Femur (tissue), 1 donor: ENCODE measurements around the gene WDFY3.
"Not testable (repeated sequence)": the region's sequence is repeated elsewhere in the genome, so short reads cannot be mapped to it uniquely, and the experiment has no call there.

Experiments used
- DNase-seq: peaks from one replicate; pipeline ENCODE4 v3.0.0-alpha.2; 2017

Gene WDFY3

DNA sequence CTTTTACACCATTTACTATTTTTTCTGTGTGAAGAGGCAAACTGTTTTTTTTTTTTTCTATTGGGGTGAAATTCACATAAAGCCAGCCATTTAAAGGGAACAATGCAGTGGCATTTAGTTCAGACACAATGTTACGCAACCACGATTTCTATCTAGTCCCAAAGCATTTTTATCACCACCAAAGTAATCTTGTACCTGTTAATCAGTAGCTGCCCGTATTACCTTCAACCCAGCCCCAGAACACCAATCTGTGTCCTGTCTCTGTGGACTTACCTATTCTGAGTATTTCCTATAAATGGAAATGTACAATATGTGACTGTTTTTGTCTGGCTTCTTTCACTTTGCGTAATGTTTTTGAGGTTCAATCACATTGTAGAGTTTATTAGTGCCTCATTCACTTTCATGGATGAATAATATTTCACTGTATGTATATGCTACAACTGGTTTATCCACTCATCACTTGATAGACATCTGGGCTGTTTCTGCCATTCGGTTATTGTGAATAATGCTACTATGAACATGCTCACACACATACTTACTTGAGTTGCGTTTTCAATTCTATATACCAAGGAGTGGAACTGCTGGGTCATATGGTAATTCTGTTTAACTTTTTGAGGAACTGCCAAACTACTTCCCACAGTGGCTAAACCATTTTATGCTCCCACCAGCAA lies 267.4 kb downstream of the WDFY3 start:
- no peak for DNase-seq

DNA sequence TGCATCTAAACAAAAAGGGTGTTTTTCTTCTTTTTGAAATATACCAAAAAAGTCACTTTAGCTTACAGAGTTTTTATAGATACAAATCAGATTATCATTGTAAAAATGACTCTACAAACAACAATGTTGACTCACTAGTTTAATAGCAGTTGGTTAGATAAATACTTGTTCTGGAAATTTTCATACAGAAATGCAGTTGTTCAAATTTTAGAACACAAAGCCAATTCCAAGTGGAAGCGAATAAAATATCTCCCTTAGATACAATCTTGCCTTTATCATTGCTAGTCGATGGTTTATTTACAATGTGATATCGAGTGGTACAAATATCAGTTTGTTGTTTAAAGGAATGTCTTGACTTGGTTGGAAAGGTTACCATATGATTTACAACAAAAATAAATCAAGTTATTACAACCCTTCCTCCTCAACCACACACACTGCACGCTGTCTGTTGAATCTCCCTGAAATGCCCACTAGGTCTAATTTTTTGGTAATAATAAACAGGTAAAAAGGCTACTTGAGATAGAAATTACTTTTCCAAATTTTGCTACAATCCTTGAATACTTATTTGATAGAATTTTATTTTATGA lies 268.8 kb downstream of the WDFY3 start:
- DNase-seq, result no peak

DNA sequence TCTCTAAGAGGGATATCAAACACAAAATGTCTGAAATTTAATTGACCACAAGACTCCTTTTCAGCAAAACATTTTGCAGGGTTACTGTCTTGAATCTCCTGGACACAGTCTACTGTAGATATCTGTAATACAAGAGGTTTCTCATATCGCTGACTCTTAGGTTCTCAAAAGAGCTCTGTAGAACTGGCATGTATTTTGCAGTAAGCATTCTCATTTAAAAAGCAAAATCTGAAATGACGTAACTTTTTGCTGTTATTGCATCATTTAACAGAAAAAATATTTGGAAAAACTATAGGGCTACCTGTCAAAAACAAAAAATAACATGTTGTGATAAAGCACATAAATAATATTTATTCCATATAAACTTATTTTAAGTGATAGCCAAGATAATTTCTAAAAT lies 269.3 kb downstream of the WDFY3 start:
- DNase-seq, result no peak

DNA sequence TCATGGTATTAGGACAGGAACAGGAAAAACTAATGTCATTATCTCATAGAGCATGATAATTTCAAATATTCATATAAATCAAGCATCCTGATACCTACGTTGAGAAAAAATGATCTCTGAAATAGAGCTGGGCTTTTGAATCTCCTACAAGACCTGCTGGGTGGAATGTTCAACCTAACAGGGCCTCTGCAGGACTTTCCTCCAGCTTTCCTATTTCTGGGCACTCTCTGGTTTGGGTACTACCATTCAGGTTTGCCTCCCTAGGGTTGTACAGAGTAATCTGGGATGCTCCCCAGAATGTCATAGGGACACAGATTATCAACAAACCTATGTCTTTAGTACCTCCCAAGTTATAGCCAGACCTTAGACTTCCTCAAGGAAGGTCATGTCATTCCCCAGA lies 274.7 kb downstream of the WDFY3 start:
- no peak for DNase-seq

DNA sequence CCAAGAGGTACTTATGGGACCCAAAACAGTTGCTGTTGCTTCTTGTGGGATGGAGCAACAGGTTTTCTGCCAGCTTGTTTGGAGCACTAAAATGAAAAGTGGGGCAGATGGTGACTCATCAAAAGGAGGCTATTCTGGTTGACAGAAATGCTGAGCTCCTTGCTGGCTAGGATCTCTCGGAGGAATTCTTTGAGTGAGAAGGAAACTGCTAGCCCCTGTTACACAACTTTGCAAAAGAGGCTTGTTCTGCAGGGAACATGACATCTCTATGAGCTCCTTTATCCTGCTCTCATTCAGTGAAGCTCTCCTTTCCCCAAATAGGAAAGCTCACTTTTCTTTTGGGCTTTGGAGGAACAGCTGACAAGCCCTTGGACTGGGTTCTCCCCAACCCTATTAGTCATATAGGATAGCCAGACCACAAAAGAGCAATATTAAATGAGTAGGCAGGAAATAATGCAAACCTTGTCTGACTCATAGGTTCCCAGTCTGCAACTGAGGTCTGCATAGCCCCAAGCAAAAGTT lies 275.3 kb downstream of the WDFY3 start:
- DNase-seq, result no peak

DNA sequence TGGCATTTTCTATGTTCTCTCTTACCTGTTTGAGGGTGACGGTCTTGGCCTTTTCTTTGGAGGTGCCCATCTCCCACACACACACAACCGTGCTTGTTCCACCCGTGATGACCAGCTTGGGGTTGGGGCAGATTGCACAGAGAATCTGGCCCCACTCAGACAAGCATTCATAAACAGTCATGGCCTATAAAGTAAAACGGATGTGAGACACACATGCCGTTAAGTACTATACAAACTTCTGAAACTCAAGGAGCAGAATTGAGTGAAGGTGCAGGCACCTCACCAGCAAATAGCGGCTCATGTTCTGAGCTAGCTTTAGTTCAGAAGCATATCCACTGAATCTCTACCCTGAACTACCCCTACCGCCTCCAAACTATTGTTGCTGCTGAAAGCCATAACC lies 276.0 kb downstream of the WDFY3 start:
- no peak for DNase-seq

DNA sequence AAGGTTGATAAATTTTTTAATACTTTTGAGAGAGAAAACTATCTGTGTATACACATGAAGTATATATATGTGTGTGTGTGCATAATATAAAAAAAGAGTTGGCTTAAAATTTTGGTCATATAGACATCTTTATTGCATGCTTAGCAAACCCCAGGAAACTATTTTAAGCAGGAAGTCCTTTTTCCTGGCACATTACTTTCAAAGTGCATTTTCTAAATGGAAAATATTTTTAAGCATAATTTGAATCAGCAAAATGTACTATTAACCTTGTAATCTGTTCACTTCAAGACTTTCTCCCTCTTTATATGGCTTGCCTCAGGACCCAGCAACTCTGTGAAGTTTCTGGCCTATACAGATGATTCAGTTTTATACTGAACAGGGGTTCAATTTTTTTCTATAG lies 277.3 kb downstream of the WDFY3 start:
- no peak for DNase-seq

DNA sequence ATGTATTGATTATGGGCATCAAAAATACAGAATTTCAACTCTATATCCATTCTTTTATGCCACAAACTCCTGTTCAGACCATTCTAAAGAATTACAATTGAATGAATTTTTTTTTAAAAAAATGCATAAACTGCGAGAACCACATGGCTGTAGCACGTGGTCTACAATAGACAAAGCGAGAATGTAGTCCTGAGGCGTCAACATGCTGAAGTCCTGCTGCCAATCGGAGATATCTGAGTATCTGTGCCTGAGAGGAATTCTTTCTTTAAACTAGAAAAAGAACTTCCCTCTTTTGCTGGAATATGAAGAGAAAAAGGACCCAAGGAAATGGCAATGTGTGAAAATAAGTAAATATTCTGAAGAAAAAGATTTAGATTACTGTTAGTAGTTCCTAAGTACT lies 277.9 kb downstream of the WDFY3 start:
- no peak for DNase-seq

DNA sequence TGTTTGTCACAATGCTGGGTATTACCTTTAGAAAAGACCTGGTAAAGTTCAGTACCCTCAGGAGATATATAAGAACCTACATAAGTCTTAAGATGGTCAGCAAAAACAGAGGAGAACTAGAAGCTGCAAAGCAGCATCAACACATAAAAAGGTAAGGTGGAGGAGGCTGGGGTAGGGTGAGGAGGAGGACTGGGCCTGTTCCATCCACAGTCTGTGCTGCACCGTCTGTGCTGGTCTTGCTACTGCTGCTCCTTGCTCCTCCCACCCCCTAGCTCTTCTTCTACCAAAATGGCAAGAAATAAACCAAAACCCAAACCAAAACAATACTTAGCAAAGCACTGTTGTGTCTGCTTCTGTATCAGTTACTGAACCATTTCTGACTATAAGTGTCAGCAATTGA lies 281.4 kb downstream of the WDFY3 start:
- DNase-seq, result no peak

DNA sequence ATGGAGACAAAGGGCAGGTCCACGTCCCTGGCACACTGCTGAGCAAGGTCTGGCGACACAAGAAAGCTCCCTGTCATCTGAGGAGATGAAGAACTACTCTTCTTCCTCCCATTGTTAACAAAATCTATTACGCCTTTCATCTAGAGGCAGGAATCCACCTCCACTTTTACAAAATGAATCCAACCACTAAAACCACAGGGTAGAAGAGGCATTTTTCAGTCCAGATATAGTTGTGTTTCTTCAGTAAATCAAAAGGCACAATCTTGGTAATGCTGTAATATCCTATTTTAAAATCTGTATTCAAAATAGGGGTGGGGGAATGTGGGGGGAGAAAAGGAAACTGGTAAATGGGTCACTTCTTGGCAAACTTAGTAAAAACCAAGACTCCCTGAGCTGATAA lies 282.1 kb downstream of the WDFY3 start:
- DNase-seq, result no peak

DNA sequence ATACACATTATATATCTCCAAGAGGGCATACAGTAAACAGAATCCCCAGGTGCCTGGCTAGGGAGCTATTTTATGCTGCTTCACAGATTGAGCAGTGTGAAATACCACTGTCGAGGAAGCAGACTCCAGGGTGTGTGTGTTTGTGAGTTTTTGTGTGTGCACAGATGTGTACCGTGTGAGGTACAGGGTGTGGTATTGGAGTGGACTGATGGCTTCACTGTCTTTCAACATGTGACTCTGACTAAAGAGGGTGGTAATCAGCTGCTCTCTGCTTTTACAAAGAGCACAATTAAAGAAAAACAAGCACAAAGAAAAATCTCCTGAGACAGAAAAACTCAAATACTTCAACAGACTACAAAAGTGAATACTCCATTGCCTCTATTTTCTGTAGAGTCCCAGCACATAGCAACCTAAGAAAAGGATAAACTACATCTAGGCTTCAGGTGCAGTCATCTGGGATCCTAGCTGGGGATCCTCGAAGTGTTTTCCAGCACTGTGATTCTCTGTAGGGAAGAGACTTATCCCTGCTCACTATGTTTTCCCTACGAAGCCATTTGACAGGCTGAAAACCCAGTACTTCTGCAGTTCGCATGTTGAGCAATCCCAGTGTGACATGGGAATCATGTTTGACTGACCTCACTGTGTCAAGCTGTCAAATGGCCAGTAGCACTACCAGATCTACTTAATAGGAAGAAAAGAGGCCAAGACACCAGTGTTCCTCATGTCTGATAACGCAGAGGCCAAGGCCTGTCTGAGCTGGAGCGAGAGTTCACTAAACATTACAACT lies 283.2 kb downstream of the WDFY3 start:
- no peak for DNase-seq

DNA sequence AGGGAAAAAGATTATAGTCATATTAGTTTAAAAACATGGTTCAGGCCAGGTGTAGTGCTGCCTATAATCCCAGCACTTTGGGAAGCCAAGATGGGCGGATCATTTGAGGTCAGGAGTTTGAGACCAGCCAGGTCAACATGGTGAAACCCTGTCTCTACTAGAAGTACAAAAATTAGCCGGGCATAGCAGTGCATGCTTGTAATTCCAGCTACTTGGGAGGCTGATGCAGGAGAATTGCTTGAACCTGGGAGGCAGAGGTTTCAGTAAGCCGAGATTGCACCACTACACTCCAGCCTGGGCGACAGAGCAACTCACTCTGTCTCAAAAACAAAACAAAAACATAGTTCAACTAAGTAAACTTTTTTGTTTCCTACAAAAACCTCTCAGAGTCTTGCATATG lies 283.8 kb downstream of the WDFY3 start:
- not testable (repeated sequence) for DNase-seq

DNA sequence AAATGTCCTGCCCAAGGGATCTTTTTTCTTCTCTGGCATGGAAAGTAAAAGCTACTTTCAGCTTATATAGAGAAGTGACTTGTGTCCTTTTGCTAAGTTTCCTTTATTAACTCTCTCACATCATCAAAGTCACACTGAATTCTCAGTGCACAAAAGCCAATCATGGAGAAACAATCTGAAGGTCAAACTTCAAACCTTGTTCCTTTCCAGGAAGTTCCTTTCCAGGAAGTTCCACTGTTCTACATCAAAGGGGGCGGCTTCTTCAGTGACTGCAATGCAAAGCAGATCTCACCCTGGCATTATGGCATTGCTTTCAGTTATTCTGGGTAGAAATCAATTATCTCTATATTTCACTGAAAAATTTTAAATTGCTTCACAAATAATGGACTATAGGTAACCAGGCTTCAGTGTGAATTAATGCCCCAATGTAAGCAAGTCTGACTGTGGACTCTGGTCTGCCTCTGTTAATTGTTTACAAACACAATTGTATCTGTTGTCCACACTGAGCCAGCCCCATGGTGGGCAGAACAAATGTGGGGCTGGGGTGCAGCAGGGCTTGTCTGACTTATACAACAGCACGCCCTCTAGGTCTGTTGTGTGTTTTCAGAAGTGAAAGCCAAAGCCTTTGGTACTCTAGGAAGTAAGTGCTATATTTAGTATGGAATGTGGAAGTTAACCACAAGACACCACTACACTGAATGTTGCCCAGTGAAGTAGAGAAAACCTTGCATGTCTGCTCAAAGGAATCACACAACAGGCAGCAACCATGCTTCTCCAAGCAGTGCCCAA lies 284.8 kb downstream of the WDFY3 start:
- DNase-seq, result no peak

DNA sequence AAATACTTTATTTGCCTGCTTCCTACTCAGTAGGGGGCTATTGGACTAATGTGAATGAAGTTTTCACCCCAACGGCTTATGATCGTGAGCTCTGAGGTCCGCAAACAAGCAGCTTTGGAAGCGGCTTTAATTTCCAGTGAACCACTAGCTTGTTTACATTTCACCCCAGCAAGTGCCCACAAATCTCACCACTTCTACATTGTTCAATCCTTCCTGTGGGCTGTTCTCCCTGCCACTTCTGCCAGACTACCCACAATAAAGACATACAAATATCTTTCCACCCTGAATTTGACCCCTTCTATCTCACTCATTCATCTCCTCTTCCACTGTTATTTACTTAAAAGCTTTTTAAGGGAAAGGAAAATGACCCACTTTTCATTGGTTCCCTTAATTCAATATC lies 285.5 kb downstream of the WDFY3 start:
- DNase-seq, result no peak

DNA sequence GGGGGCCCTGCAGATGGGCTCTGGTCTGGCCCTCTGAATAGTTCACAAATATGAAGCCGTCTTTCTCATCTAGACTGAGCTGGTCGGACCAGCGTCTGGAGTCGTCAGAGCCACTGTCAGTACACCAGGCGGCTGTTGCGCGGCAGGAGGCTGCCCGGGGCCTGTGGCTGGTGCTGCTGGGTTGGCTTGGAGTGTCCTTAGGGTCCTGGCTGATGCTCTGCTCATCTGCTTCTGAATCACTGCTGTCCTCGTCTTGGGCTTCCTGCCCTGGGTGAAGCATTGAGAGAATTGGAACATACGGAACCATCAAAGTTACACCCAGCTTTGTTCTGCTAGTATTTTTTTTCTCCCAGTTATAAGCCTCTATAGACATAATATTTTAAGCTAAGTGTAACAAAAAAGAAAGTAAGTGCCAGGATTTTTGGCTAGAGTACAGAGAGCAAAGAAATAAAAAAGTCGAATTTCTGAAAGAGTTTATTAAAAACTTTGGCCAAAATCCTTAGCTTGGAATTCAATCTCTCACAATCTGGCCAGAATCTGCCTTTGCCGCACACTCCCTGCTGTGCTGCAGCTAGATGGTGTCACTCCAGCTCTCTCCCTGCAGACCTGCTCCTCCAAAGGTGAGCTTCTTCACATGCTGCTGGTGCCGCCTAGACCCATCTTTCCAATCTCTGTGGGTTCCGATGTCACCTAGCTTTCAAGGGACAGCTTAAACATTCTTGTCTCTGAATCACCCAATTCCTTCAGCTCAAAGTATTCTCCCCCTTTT lies 287.3 kb downstream of the WDFY3 start:
- no peak for DNase-seq

DNA sequence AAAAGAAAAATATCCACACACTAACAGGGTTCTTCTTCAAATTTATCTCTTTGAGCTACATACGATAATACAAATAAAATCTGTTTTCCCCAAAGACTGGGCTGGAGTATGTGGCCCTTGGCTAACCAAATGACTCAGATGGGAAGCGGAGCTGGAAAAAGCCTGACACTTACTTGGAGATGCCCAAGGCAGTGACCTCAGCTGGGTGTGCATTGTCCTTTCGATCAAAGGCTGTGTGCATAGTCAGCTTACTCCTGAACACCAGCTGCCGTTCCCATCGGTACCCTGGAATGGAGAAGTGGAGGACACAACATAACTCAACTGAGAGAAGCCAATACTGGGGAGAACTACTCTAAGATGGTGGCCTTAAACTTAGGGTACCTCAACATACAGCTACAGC lies 288.5 kb downstream of the WDFY3 start:
- DNase-seq, result no peak

DNA sequence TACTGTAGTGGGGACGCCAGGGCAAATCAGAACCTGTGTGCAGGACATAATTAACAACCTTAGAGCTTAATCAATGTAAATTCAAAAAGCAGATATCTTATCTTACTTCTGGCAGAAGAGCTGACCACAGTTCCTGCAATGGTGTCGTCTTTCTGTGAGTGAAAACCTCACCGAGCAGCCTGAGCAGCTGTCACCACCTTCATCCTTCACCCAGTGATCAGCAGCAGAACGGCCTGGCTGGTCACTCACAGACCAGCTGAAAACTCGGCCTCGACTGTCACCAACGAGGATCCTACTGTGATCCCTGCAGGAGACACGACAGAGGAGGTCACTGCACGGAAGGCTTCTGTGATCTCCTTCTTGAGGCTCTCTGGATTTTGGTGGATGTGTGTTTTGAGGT lies 289.4 kb downstream of the WDFY3 start:
- DNase-seq, result no peak

DNA sequence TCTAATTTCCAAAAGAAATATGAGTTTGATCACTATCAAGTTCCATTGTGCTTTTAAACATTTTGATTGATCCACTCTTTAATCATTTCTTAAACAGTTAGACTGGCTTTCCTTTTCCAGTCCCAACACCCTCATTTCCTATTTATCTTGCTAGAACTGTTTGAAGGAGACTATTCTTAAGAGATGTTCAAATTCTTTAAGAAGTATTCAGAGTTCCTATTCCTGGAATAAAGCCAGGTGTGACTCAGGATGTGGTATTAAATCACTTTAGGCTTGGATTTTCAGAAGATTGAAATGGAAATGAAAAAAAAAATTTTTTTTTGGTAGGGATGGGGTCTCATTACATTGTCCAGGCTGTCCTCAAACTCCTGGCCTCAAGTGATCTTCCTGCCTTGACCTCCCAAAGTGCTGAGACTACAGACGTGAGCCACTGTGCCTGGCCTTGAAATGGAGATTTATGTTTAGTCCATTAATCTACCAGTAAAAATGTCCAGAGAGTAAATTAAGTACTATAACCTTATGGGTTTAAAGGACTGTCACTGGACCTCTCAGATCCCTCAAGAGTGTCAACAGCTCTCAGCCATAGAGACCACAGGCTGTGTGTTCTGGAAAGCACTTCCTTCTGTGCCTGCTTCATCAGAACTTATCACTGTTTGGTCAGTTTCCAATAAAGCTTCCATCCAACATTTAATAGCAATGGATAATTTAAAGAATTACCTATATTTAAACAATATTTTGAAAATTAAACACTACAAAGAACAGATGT lies 292.8 kb downstream of the WDFY3 start:
- DNase-seq, result no peak

DNA sequence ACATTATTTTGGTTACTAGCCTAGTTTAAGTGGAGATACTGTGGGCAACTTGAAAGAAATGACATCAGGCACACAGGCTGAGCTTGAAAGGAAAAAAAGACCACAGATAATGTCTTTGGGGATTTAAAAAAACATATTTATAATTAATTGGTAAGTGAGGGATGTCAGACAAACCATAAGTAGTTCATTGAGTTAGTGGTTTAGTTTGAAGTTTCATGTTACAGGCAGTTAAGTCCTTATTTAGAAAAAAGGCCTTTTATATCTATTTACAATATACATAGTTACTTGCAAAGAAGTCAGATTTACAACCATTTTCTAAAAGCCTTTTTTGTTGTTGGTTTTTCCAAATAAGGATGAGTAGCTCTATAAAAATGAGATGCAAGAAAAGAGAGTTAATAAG lies 294.3 kb downstream of the WDFY3 start:
- DNase-seq, result no peak

DNA sequence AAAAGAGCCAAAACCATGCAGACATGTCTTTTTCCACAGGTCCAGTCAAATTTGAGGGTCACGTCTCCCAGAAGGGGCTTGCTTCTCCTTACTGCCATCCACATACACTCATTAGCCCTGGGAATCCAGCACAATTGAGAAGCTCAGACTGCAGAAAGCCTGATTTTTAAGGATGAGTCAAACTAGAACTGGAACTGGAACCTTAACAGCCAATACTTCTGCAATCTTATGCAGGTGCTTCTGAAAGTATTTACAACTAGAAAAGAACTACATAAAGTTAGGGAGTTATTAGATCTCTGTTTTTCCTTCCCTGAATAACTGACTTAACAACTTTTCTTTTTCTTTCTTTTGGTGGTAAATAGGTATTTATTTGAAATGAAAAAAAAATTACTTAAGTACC lies 297.3 kb downstream of the WDFY3 start:
- DNase-seq, result no peak

DNA sequence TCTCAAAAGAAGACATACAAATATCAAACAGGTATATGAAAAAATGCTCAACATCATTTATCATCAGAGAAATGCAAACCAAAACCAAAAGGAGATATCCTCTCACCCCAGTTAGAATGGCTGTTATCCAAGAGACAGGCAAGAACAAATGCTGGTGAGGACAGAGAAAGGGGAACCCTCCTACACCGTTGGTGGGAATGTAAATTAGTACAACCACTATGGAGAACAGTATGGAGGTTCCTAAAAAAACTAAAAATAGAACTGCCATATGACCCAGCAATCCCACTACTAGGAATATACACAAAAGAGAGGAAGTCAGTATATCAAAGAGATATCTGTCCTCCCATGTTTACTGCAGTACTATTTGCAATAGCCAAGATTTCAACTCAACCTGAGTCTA lies 300.1 kb downstream of the WDFY3 start:
- DNase-seq, result no peak

DNA sequence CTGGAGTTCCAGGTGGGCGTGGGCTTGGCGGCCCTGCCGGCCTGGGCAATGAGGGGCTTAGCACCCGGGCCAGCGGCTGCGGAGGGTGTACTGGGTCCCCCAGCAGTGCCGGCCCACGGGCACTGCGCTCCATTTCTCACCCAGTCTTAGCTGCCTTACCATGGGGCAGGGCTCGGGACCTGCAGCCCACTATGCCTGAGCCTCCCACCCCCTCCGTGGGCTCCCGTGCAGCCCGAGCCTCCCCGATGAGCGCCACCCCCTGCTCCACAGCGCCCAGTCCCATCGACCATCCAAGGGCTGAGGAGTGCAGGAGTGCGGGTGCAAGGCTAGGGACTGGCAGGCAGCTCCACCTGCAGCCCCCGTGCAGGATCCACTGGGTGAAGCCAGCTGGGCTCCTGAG lies 301.7 kb downstream of the WDFY3 start:
- DNase-seq, result not testable (repeated sequence)
